Testis (tissue), 3 donors: ENCODE results near the gene SLC38A10. TPM values are rescaled to one million over a fixed set of nuclear protein-coding genes. Genes with fewer than 3 reads are reported as not detected.

Experiments used
- DNase-seq: peaks from one replicate; pipeline ENCODE4 v3.0.0-alpha.2; 2019
- H3K27ac ChIP-seq, 2 donors: fragments of 200-600 bp; sonication (generic); one replicate each; pipeline ENCODE4 v1.5.1; 2019
- H3K27me3 ChIP-seq: fragments of 200-600 bp; sonication (generic); one replicate; pipeline ENCODE4 v1.5.1; 2019
- H3K36me3 ChIP-seq: fragments of 200-600 bp; sonication (generic); one replicate; pipeline ENCODE4 v1.5.1; 2017; ENCODE audit warnings: low read depth; ENCODE audit errors: missing control alignments
- H3K4me1 ChIP-seq: fragments of 200-600 bp; sonication (generic); one replicate; pipeline ENCODE4 v1.5.1; 2019
- H3K4me3 ChIP-seq, 2 donors: fragments of 200-600 bp; sonication (generic); one replicate each; pipeline ENCODE4 v1.5.1; 2017 to 2019
- H3K9me3 ChIP-seq: fragments of 200-600 bp; sonication (generic); one replicate; pipeline ENCODE4 v1.5.1; 2017
- CTCF ChIP-seq, 3 experiments: fragments of 450-650 bp in 2 of 3; fragments of 200-600 bp in 1 of 3; sonication (generic) in 1 of 3; IDR thresholded peaks; one replicate each; pipeline ENCODE4 v1.5.1; 2016 to 2019; ENCODE audit warnings: antibody characterized with exemption in 3 of 3, mild to moderate bottlenecking in 2 of 3, moderate library complexity in 1 of 3
- POLR2A ChIP-seq: fragments of 450-650 bp; IDR thresholded peaks from one replicate; pipeline ENCODE4 v1.6.1; 2017; ENCODE audit warnings: antibody characterized with exemption, mild to moderate bottlenecking, moderate library complexity
- WGBS, 2 donors: methylation state at CpG; one replicate each; pipeline ENCODE4 v1.1.5; 2018; 5-methylcytosine and 5-hydroxymethylcytosine counted together
- intact Hi-C: fragments of 100-400 bp; cut with DNase I; formaldehyde crosslinking; loops from one replicate; pipeline ENCODE4 v1.15.1; 2023; ENCODE audit warnings: low total_unique reads
- polyA plus RNA-seq: library from polyadenylated mRNA; stranded (reverse); fragments of 350-450 nt; fragmentation: Illumina TruSeq; extraction: RNeasy Lipid Tissue Mini Kit (QIAGEN cat#74804); gene quantifications from one replicate; pipeline ENCODE4 v1.2.3, GENCODE V29; 2014; ENCODE audit warnings: low read depth, low replicate concordance; ENCODE audit not compliant: insufficient read depth
- total RNA-seq, 2 donors: library from RNA; depleted of rRNA; stranded (reverse); fragments of >200 nt; gene quantifications; one replicate each; pipeline ENCODE4 v1.2.3, GENCODE V29; 2016

SLC38A10 gene
- total and polyA plus RNA-seq, 3 donors from 2014 or later = 77.1 to 150 (median 131) TPM

DNA sequence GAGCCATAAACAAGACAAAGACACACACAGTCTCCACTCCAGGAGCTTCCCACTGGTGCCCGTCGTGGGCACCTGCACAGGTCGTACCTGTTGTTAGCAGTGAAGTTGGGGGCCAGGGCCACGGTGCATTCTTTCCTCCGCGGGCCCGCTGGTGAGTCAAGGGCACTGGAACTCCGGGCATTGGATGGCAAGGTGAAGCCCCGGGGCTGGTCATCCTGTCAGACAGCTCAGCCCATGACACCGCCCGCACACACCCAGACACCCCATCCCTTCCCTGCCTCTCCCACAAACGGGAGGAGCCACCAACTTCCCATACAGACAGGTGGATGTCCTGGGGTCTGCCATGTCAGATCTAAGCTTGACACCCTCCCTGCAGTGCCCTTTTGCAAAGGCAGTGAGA, 88.5 kb downstream of the SLC38A10 start:
- intact Hi-C loops = no loop called here
- Histone ChIP-seq H3K36me3 (no peaks in the 10 kb centered on the region), H3K27me3 (no peaks in the 10 kb centered on the region), H3K4me3 (no peak overlapping the region), H3K9me3 (no peaks in the 10 kb centered on the region), H3K27ac (no peak overlapping the region), H3K4me1 (no peaks in the 10 kb centered on the region)
- DNase-seq = no peak
- TF ChIP-seq POLR2A (no peak), CTCF (IDR thresholded peaks at IDR 0.05) (no peak)
- 93 to 96% methylated on average over 10 to 12 of the region's 12 CpGs for WGBS, 2 donors

DNA sequence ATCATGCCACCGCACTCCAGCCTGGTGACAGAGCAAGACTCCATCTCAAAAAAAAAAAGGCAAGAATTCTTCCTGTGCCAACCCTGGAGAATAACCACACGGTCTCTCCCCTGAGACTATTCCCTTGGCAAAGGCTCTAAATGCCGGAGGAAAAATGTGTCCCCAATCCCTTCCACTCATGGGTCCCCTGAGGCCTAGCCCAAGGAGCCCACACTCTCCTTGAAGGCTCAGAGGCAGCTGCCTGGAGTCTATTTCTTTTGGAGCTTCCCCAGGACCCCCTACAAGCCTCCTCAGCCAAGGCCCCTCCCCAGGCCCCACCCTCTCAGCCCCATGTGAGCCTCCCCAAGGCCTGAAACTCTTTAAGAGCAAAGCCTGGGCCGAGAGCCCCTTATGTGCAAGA, 88.9 kb downstream of the SLC38A10 start:
- DNase-seq = no peak
- Histone ChIP-seq H3K4me3 (no peak overlapping the region), H3K27me3 (no peaks in the 10 kb centered on the region), H3K4me1 (no peaks in the 10 kb centered on the region), H3K9me3 (no peaks in the 10 kb centered on the region), H3K27ac (no peak overlapping the region), H3K36me3 (no peaks in the 10 kb centered on the region)
- intact Hi-C loops = no loop called here
- WGBS, 2 donors = 83 to 97% methylated on average over 3 to 4 of the region's 4 CpGs
- TF ChIP-seq POLR2A (no peak), CTCF (IDR thresholded peaks at IDR 0.05) (no peak)

GRCh38 chr17:81204578-81204977, 90.5 kb downstream of the SLC38A10 start:
- no peak overlapping the region for H3K27ac ChIP-seq
- TF ChIP-seq CTCF (IDR thresholded peaks at IDR 0.05) (no peak), POLR2A (no peak)
- H3K36me3 ChIP-seq = no peaks in the 10 kb centered on the region
- H3K4me3 ChIP-seq = no peak overlapping the region
- no peak for DNase-seq
- H3K4me1 ChIP-seq = peaks cover 11% of the 10 kb centered on the region
- intact Hi-C loops = no loop called here
- WGBS, 2 donors = 84 to 88% methylated on average over 5 to 10 of the region's 10 CpGs
- H3K27me3 ChIP-seq = no peaks in the 10 kb centered on the region
- no peaks in the 10 kb centered on the region for H3K9me3 ChIP-seq

DNA sequence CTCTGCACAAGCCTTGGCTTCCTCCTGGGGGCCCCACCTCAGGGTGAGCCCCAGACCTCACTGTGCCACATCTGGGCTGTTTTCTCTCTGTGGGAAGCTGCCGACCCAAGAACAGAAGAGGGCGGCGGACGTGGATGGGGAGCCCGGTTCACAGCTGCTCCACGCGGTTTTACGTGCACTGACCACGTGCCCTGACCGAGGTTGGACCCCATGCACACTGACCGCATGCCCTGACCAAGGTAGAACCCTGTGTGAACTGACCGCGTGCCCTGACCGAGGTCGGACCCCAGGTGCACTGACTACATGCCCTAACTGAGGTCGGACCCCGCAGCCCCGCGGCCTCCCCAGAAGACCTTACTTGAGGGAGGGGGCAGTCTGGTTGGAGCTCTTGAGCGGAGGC, 92.0 kb downstream of the SLC38A10 start:
- WGBS, 2 donors = 95 to 98% methylated on average over 16 to 20 of the region's 20 CpGs
- H3K36me3 ChIP-seq = no peaks in the 10 kb centered on the region
- no peak overlapping the region for H3K4me3 ChIP-seq
- H3K4me1 ChIP-seq = peaks cover 20% of the 10 kb centered on the region
- H3K9me3 ChIP-seq = no peaks in the 10 kb centered on the region
- no peak for DNase-seq
- intact Hi-C loops = no loop called here
- no peak for TF ChIP-seq CTCF (IDR thresholded peaks at IDR 0.05)
- TF ChIP-seq POLR2A = no peak
- H3K27ac ChIP-seq = no peak overlapping the region
- no peaks in the 10 kb centered on the region for H3K27me3 ChIP-seq

DNA sequence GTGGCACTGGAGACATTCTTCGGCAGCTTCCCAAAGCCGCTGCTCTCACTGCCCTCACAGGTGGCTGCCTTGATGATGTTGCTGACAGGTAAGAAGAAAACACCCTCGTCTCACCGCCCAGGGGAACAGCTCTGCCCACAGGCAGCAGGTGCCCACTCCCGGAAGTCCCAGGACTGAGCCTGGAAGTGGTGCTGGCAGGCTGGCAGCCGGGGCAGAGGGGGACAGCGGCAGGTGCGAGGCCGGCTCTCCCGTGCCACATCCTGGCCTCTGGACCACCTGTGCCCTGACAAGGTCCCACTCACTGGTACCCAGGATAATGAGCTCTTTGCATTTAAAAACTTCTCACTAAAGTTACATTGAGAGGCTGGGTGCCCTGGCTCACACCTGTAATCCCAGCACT, 92.8 kb downstream of the SLC38A10 start:
- no peaks in the 10 kb centered on the region for H3K27me3 ChIP-seq
- TF ChIP-seq CTCF (IDR thresholded peaks at IDR 0.05) (no peak), POLR2A (no peak)
- H3K9me3 ChIP-seq = no peaks in the 10 kb centered on the region
- intact Hi-C loops = no loop called here
- no peak for DNase-seq
- 92 to 95% methylated on average over 7 to 10 of the region's 10 CpGs for WGBS, 2 donors
- no peak overlapping the region for H3K27ac ChIP-seq
- no peaks in the 10 kb centered on the region for H3K36me3 ChIP-seq
- H3K4me3 ChIP-seq = no peak overlapping the region
- H3K4me1 ChIP-seq = peaks cover 20% of the 10 kb centered on the region
